CD4-positive, alpha-beta T cell treated with Interleukin-15 for 1 hour (primary cell): ENCODE data around the gene AGRN.

Experiments used
- DNase-seq: peaks from one replicate; pipeline ENCODE4 v3.0.0-alpha.2; 2020

AGRN gene

GRCh38 chr1:1040004-1040991, 20.4 kb downstream of the AGRN start:
- DNase-seq = peak; percentile 84

DNA sequence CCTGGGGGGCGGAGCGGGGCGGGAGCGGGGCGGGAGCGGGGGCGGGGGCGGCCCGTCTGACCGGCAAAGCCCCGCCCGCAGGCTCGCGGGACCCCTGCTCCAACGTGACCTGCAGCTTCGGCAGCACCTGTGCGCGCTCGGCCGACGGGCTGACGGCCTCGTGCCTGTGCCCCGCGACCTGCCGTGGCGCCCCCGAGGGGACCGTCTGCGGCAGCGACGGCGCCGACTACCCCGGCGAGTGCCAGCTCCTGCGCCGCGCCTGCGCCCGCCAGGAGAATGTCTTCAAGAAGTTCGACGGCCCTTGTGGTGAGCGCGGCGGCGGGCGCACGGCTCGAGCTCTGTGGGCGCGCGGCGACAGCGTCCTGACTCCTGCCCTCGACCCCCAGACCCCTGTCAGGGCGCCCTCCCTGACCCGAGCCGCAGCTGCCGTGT, 21.2 kb downstream of the AGRN start:
- no peak for DNase-seq

GRCh38 chr1:1041873-1042272, 22.0 kb downstream of the AGRN start:
- no peak for DNase-seq

- DNase-seq = no peak
These were observed 22.9 kb downstream of the AGRN start for GRCh38 chr1:1042835-1043234.

DNA sequence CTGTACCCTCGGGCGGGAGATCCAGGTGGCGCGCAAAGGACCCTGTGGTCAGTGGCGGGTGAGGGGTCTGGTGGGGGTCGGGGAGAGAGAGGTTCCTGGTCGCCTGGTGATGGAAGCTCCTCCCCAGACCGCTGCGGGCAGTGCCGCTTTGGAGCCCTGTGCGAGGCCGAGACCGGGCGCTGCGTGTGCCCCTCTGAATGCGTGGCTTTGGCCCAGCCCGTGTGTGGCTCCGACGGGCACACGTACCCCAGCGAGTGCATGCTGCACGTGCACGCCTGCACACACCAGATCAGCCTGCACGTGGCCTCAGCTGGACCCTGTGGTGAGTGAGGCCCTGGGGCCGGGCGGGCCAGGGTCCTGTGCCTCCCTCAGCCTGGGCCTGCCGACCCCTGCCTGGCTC, 23.5 kb downstream of the AGRN start:
- DNase-seq = no peak

GRCh38 chr1:1043921-1044320, 24.0 kb downstream of the AGRN start:
- no peak for DNase-seq

- DNase-seq = no peak
These were observed 24.6 kb downstream of the AGRN start for GRCh38 chr1:1044455-1045078.

DNA sequence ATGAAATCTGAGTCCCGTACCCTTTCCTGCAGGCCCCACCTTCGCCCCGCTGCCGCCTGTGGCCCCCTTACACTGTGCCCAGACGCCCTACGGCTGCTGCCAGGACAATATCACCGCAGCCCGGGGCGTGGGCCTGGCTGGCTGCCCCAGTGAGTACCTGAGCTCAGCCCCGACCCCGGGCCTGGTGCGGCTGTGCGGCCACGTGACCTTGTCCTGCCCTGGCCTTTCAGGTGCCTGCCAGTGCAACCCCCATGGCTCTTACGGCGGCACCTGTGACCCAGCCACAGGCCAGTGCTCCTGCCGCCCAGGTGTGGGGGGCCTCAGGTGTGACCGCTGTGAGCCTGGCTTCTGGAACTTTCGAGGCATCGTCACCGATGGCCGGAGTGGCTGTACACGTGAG, 25.2 kb downstream of the AGRN start:
- no peak for DNase-seq

DNA sequence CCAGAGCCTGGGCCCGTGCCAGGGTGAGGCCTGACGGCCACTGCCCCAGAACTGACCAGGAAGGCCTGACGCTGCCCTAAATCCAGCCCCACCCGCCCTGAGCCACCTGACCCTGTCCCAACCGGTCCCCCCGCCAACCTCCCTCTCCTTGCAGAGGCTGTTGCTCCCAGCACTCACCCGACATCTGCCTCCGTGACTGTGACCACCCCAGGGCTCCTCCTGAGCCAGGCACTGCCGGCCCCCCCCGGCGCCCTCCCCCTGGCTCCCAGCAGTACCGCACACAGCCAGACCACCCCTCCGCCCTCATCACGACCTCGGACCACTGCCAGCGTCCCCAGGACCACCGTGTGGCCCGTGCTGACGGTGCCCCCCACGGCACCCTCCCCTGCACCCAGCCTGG, 26.3 kb downstream of the AGRN start:
- no peak for DNase-seq

DNA sequence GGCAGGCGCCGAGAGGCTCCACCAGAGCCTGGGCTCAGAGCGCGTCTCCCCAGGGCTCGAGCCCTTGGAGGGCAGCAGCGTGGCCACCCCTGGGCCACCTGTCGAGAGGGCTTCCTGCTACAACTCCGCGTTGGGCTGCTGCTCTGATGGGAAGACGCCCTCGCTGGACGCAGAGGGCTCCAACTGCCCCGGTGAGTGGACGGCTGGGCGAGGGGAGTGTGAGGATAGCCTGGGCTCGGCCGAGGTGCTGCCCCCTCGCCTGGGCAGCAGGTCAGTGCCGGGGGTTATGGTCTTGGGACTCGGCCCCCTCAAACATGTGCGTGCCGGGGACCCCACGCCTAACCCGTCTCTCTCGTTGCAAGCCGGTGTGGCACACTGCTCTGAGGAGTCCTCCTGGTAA, 26.8 kb downstream of the AGRN start:
- no peak for DNase-seq

DNA sequence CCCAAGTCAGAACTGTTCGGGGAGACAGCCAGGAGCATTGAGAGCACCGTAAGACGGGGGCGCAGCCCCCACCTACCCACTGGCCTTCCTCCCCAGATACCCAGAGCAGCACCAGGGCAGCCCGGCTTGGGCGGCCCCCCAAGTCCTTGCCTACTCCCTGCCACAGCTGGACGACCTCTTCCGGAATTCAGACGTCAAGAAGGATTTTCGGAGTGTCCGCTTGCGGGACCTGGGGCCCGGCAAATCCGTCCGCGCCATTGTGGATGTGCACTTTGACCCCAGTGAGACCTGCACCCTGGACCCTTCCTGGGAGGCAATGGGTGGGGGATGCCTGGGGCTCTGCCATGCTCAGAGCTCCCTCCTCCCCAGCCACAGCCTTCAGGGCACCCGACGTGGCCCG, 27.5 kb downstream of the AGRN start:
- no peak for DNase-seq

DNA sequence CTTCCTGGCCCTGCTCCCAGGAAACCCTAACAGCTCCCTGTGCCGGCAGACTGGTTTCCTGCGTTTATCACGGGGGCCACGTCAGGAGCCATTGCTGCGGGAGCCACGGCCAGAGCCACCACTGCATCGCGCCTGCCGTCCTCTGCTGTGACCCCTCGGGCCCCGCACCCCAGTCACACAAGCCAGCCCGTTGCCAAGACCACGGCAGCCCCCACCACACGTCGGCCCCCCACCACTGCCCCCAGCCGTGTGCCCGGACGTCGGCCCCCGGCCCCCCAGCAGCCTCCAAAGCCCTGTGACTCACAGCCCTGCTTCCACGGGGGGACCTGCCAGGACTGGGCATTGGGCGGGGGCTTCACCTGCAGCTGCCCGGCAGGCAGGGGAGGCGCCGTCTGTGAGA, 28.0 kb downstream of the AGRN start:
- no peak for DNase-seq

DNA sequence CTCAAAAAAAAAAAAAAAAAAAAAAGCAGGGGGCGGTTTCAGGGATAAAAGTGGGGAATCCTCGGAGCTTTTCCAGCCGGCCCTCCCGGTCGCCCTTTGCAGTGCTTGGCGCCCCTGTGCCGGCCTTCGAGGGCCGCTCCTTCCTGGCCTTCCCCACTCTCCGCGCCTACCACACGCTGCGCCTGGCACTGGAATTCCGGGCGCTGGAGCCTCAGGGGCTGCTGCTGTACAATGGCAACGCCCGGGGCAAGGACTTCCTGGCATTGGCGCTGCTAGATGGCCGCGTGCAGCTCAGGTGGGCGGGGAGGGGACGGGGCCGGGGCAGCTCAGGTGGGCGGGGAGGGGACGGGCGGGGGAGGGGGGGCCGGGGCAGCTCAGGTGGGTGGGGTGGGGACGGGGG, 28.8 kb downstream of the AGRN start:
- DNase-seq = no peak

- no peak for DNase-seq
These were observed 29.6 kb downstream of the AGRN start for GRCh38 chr1:1049318-1050165.

DNA sequence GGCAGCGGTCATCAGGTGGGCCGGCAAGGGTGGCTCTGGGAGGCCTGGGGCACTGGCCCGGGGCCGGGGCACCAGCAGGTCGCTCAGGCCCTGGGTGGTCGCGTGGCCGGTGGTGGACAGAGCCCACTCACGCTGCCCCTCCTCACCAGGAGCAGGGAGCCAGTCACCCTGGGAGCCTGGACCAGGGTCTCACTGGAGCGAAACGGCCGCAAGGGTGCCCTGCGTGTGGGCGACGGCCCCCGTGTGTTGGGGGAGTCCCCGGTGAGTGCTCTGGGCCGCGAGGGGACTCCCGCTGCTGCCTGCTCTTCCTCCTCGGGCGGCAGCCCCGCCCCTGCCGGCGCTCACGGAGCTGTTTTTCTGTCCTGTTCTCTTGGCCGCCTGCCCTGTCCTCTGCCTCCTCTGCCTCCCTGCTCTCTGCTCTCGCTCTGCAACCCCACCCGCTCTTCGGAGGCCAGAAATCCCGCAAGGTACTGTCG, 30.7 kb downstream of the AGRN start:
- DNase-seq = no peak

- no peak for DNase-seq
These were observed 31.3 kb downstream of the AGRN start for GRCh38 chr1:1051127-1051810.

GRCh38 chr1:1052003-1052840, 32.3 kb downstream of the AGRN start:
- no peak for DNase-seq

DNA sequence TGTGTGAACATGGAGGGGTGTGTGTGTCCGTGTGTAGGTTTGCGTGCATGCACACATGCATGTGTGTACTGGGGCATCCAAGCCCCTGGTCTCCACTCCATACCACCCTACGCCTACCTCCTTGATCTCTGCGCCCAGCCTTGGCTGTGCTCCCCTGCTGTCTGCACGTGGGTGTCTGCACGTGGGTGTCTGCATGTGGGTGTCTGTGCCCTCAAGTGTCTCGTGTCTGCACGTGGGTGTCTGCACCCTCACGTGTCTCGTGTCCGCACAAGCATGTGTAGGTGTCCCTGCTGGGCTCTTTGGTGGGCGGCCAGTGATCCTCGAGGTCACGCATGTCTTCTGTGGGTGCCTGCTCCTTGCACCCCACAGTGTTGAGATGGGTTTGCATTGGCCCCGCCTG, 33.1 kb downstream of the AGRN start:
- DNase-seq = no peak

DNA sequence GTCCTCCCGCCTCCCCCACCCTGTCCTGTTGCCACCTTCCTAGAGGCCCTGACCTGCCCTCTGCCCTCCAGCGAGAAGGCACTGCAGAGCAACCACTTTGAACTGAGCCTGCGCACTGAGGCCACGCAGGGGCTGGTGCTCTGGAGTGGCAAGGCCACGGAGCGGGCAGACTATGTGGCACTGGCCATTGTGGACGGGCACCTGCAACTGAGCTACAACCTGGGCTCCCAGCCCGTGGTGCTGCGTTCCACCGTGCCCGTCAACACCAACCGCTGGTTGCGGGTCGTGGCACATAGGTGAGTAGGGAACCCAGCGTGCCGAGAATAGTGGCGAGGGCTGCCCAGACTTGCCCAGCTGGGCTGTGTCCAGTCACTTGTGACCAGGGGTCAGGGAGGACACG, 33.8 kb downstream of the AGRN start:
- no peak for DNase-seq

DNA sequence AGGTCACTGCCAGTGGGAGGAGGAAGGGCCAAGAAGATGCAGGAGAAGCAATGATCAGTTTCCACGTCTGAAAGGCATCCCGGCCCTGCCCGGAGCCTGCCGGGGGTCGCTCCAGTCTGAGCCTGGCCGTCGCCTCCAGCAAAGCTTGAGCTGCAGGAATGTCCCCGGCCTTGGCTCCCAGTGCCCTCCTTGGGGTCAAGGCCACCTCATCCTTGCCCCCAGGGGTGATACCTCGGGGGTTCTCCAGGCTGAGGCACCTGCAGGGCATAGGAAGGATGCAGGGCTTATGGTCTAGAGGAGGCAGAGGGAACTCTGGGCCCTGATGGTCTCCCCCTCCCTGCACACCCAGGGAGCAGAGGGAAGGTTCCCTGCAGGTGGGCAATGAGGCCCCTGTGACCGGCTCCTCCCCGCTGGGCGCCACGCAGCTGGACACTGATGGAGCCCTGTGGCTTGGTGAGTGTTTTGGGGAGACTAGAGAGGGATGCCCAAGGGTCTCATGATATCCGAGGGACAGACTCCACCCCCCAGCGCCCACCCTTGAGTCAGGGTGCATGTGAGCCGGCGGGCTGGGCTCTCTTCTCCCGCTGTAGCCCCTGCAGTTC, 34.3 kb downstream of the AGRN start:
- DNase-seq = no peak

GRCh38 chr1:1054971-1055370, 35.1 kb downstream of the AGRN start:
- no peak for DNase-seq
